HG02571 (cell line): ENCODE results near the gene KDM4C.

Experiments
- ATAC-seq: cut with Tn5 transposase; IDR thresholded peaks from one replicate; pipeline ENCODE4 v1.9.1; 2021; ENCODE audit warnings: mild to moderate bottlenecking, moderate library complexity; ENCODE audit not compliant: unreplicated experiment

Gene KDM4C

DNA sequence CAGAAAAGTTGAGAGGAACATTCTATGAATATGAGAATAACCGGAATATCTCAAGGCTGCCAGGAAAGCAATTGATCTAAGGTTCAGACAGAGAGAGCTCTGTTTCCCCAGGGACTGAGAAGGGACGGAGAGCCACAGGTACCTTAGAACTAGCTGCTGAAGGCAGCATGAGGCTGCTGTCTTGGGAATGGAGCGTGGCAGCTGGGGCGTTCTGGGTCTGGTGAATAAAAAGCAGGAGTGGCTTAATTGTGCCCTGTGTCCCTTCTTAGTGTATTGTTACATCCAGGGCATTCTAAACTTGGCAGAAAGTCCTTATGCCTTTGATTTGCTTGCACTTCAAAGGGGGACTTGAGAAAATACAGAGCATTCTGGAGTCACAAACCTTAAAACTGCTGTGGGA, 434.5 kb downstream of the KDM4C start:
- ATAC-seq: no peak

DNA sequence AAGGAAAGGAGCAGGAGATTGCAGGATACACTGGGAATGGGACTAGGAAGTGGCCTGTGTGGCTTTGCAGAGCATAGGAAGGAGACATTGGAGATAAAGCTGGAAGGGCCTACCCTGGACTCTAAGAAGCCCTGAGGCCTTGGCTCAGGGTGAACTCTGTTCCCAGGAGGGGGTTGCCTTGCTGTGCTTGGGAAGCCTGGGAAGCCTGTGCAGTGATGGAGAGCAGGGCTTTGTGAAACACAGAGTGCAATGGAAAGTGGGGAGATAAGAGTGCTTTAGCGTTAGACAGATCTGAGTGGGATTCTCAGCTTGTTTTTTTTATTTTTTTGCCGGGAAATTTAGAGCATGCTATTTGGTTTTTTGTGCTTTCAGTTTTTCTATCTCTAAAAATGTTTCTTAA, 437.8 kb downstream of the KDM4C start:
- ATAC-seq: no peak

DNA sequence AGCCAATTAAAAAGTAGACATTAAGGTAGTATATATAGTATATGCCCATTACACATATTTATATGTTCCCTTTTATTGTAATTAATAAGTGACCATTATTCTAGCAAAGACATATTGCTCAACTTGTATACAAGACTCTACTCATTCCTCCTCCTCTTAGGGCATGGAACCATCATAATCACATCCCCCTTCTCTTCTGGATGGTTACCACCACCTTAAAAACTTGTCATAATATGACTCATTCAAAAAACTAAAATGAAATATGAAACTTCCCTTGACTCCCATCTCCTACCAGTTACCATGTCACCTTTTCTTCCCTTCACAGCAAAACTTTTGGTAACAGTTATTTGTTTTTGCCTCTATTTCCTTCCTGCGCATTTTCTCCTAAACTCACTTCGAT, 438.7 kb downstream of the KDM4C start:
- no peak for ATAC-seq

DNA sequence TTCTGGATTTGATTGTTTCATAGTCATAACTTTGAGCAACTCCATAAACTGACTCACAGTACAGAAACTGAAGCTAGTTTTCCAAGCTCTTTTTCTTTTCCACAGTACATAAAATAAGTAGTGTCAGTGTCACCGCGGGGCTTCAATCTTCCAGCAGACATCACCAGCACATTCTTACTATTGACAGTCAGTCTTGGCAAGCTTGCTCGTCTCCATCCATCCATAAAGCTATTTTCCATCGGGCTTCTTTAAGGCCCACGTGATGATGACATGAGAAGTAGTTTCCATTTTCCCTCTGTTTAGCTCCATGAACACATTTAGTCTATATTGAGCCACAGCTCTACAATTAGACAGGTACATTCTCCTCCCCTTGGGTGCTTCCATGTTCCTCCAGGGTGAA, 443.4 kb downstream of the KDM4C start:
- ATAC-seq: no peak

DNA sequence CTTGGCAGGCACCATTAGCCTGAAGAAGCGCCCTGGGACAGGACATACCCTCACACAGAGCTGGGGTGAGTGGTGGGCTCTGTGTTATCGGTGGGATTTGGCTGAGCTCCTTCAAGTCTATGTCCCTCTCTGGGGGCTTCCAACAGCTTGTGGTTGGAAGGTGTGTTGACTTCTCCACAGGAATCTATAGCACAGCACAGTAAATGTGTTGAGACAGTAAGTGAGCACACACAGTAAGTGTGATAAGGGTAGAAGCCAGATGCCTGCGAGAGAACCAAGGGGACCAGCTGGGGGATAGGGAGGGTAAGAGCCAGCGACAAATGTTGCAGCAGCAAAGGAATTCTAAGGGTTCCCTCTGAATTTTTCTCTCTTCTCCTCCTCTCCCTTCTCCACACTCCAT, 448.0 kb downstream of the KDM4C start:
- ATAC-seq: no peak

DNA sequence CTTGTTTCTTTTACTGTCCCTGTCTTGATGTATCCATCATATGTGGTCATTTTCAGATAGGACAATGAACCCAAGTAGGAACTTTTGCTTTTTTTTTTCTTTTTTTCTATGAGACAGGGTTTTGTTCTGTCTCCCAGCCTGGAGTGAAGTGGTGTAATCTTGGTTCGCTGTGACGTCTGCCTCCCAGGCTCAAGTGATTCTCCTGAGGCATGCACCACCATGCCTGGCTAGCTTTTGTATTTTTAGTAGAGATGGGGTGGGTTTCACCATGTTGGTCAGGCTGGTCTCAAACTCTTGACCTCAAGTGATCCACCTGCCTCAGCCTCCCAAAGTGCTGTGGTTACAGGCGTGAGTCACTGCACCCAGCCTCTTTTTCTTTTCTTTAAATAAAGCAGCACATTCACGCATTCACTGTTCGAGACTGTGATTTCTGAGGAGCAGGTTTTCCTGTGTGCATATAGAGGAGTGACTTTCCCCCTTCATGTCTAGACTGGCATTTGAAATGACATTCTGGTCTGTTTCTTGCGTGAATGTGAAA, 448.5 kb downstream of the KDM4C start:
- no peak for ATAC-seq

DNA sequence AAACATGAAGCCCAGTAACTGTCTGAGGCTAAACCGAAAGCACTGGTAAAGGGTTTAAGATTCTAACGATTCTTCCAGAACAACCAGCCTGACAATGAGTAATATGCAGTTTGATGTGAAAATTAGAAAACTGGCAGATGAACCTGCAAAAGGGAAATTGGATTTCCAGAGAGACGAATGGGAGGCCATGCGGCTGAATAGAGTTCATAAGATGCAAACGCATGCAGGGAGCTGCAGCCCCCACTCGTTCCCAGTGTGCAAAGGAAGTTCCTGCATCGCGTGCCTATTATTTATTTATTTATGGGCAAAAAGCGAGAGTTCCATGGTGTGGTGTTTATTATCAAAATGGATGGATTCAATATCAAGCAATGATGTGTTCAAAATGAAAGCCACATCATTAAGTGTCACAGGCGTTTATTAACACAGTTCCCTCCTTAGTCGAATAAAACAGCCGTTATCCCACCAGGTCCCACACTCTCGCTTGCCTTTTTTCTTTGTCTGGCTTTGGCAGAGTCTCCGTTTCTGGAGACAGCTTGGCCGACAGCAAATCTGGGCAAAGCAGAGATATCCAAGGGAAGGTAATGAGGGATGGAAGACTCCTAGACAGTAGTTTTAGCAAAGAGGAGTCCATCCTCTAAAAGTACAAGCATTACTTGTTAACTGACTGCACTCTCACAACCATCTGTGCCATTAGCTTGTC, 451.4 kb downstream of the KDM4C start:
- no peak for ATAC-seq

DNA sequence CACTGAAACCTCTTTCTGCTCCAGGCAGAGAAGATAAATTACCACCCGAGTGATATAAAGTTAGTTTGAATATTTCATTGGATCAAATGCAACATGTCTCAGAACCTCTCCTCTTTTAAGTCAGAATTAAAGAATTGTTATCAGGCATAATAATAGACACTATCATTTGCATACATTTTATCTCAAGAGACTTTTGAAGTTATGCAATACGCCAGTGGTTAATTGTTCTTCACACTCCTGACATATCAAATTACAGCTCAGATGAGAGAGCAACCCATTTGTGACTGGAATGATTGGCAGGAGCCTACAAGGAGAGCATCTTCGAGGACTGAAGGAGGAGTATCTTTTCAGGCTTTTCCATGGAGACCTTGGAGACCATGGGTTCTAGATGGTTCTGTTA, 452.2 kb downstream of the KDM4C start:
- no peak for ATAC-seq

DNA sequence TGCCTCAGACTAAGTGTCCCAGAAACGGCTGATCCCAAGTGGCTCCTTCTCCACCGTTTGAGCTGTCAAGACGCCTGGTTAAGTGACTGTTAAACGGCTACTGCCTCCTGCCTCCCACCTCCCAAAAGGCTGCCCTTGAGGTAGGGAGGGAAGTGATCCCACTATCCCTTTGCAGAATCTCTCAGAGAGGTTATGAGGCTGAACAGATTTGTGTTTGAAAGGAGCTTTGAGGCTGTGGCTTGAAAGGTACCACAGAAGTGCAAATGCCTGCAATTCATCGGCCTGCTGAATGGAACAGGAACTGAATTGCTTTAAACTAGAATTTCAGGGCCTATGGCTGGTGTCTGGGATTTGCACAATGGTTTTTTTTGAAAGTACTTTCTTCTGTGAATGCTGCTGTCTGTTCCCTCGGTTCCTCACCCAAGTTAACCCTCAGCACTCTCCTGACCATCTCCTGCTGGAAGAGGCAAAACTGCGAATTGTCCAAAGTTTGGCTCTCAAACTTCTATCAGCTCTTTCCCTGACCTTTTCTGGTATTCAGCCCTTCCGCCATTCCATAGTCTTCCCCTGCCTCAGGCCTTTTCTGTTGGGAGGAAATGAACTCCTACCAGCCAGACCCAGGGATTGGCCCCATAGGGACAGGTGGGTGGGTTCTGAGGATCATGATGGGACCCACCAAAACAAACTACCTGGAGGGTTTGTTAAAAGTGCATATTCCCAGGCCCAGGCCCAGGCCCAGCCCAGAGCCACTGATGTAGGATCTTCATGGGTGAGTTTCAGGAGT, 453.3 kb downstream of the KDM4C start:
- no peak for ATAC-seq

DNA sequence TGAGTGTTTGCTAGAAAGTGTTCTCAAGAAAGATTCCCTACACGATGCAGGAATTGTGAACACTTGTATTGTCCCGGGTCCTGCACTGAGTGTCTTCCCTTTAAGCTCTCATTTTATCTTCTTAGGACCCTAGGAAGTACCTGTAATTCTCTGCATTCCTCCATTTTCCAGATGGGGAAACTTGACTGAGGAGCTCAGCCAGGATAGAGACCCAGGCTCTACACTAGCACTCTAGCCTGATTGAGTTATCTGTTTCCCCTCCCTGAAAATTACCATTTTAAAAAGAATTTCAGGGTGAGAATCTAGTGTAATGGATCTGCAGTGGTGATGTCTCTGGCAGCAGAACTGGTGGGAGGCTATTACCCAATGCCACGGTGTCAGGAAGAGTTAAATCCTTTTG, 453.9 kb downstream of the KDM4C start:
- no peak for ATAC-seq

DNA sequence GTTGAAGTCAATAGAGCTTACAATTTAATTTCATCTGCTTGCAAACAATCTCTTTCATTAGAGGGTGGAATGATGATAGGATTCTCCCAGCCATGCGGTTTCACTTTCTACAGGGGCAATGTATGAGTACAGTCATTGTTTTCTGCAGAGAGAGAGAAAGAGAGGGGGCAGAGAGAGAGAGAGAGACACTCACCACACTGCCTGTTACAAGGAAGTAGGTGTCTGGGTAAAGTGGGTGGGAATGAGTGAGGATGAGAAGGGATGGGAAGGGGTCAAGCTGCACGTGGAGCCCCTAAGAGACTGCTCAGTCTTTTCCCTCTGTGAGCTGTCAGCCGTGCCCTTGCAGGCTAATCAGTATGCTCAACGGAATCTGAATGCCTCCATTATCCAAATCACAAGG, 454.3 kb downstream of the KDM4C start:
- no peak for ATAC-seq

DNA sequence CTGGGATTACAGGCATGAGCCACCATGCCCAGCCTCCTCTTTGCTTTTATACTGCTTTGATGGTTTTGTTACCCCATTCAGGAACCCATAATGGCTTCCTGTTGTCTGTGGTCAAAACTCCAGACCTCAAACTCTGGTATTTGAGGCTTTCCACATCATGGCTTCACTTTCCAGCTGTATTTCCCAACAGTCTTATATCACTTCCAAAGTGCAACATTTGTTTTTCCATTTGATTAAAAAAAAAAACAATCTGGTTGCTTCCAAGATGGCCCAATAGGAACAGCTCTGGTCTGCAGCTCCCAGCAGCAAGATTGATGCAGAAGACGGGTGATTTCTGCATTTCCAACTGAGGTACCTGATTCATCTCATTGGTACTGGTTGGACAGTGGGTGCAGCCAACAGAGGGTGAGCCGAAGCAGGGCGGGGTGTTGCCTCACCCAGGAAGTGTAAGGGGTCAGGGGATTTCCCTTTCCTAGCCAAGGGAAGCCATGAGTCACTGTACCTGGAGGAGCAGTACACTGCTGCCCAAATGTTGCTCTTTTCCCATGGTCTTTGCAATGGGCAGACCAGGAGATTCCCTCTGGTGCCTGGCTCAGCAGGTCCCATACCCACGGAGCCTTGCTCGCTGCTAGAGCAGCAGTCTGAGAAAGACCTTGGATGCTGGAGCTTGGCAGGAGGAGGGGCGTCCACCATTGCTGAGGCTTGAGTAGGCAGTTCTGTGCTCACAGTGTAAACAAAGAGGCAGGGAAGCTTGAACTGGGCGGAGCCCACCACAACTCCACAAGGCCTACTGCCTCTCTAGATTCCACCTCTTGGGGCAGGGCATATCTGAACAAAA, 458.4 kb downstream of the KDM4C start:
- no peak for ATAC-seq

DNA sequence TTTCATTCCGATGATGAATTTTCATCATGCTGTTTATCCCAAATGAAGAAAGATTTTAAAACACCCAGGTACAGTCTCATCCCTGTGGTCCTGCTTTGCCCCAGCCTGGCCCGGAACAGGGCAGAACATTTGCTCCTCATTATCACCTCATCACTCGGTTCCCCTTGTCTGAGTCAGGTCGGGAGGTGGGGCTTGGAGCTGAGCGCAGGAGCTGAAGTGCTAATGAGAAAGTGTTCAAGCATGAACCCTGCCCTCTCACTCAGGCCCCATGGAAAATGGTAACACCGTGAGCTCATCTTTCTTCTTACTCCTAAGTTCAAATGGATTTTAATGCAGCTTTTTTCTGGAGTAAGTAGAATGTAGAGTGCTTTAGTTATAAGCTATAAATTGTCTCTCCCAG, 466.2 kb downstream of the KDM4C start:
- no peak for ATAC-seq
